ENCODE results near the gene SYCE3. TPM values are rescaled to one million over a fixed set of nuclear protein-coding genes. Genes with fewer than 3 reads are reported as not detected.

The SYCE3 gene
- total RNA-seq, 1 donor from 2014 or later, result not detected

GRCh38 chr22:50523806-50524675 lies 38.7 kb downstream of the SYCE3 start:
- peak overlapping the region; percentile 79 for H3K4me3 ChIP-seq
- no peak for DNase-seq
- H3K27ac ChIP-seq, result no peak overlapping the region
- TF ChIP-seq CTCF (IDR thresholded peaks at IDR 0.05), result no peak
- H3K4me1 ChIP-seq, result peaks cover 41% of the 10 kb centered on the region
- no peaks in the 10 kb centered on the region for H3K27me3 ChIP-seq (ENCODE audit: low read depth)
- peaks cover 51% of the 10 kb centered on the region for H3K36me3 ChIP-seq
- H3K9me3 ChIP-seq, result no peaks in the 10 kb centered on the region
- intact Hi-C loops (cut with DNase I), result no loop called here
- ATAC-seq, result no peak

GRCh38 chr22:50523458-50523805 lies 39.3 kb downstream of the SYCE3 start:
- no peak for ATAC-seq
- Histone ChIP-seq H3K27ac (no peak overlapping the region), H3K9me3 (no peaks in the 10 kb centered on the region), H3K4me3 (no peak overlapping the region), H3K27me3 (ENCODE audit: low read depth) (no peaks in the 10 kb centered on the region), H3K4me1 (peaks cover 35% of the 10 kb centered on the region), H3K36me3 (peaks cover 57% of the 10 kb centered on the region)
- intact Hi-C loops (cut with DNase I), result no loop called here
- DNase-seq, result no peak
- no peak for TF ChIP-seq CTCF (IDR thresholded peaks at IDR 0.05)

GRCh38 chr22:50522806-50523438 lies 39.8 kb downstream of the SYCE3 start:
- no peaks in the 10 kb centered on the region for H3K27me3 ChIP-seq (ENCODE audit: low read depth)
- no peak overlapping the region for H3K4me3 ChIP-seq
- ATAC-seq (no peak), DNase-seq (no peak)
- peaks cover 30% of the 10 kb centered on the region for H3K4me1 ChIP-seq
- no peak overlapping the region for H3K27ac ChIP-seq
- intact Hi-C loops (cut with DNase I), result no loop called here
- no peak for TF ChIP-seq CTCF (IDR thresholded peaks at IDR 0.05)
- no peaks in the 10 kb centered on the region for H3K9me3 ChIP-seq
- H3K36me3 ChIP-seq, result peaks cover 62% of the 10 kb centered on the region

GRCh38 chr22:50522208-50522805 lies 40.4 kb downstream of the SYCE3 start:
- intact Hi-C loops (cut with DNase I), result no loop called here
- no peak for TF ChIP-seq CTCF (IDR thresholded peaks at IDR 0.05)
- Histone ChIP-seq H3K27me3 (ENCODE audit: low read depth) (no peaks in the 10 kb centered on the region), H3K27ac (no peak overlapping the region), H3K9me3 (no peaks in the 10 kb centered on the region), H3K4me1 (peaks cover 24% of the 10 kb centered on the region), H3K36me3 (peaks cover 68% of the 10 kb centered on the region), H3K4me3 (no peak overlapping the region)
- ATAC-seq (no peak), DNase-seq (no peak)

- H3K4me1 ChIP-seq, result peaks cover 18% of the 10 kb centered on the region
- H3K36me3 ChIP-seq, result peaks cover 74% of the 10 kb centered on the region
- H3K27me3 ChIP-seq (ENCODE audit: low read depth), result no peaks in the 10 kb centered on the region
- TF ChIP-seq CTCF (IDR thresholded peaks at IDR 0.05), result no peak
- DNase-seq (no peak), ATAC-seq (no peak)
- intact Hi-C loops (cut with DNase I), result no loop called here
- H3K4me3 ChIP-seq, result no peak overlapping the region
- no peak overlapping the region for H3K27ac ChIP-seq
- H3K9me3 ChIP-seq, result no peaks in the 10 kb centered on the region
Measured at GRCh38 chr22:50521710-50522109, 41.0 kb downstream of the SYCE3 start.

Measured in lower lobe of right lung (tissue), 2 donors.